ENCODE results near the gene TNIK.

TNIK gene

GRCh38 chr3:171181907-171182690, 278.1 kb downstream of the TNIK start:
- no peak for DNase-seq

- DNase-seq = no peak
Observed at GRCh38 chr3:171178714-171179113, 281.5 kb downstream of the TNIK start.

GRCh38 chr3:171177553-171177952, 282.7 kb downstream of the TNIK start:
- DNase-seq = no peak

- no peak for DNase-seq
Observed at GRCh38 chr3:171177056-171177455, 283.1 kb downstream of the TNIK start.

GRCh38 chr3:171176244-171176933, 283.8 kb downstream of the TNIK start:
- DNase-seq = peak; percentile 81

GRCh38 chr3:171175741-171176234, 284.4 kb downstream of the TNIK start:
- DNase-seq = no peak

GRCh38 chr3:171173736-171174135, 286.5 kb downstream of the TNIK start:
- peak; percentile 16 for DNase-seq

GRCh38 chr3:171172070-171172469, 288.1 kb downstream of the TNIK start:
- DNase-seq = no peak

- no peak for DNase-seq
Observed at GRCh38 chr3:171169866-171170265, 290.3 kb downstream of the TNIK start.

GRCh38 chr3:171169443-171169842, 290.8 kb downstream of the TNIK start:
- DNase-seq = no peak

GRCh38 chr3:171168551-171168950, 291.7 kb downstream of the TNIK start:
- no peak for DNase-seq

GRCh38 chr3:171168086-171168485, 292.1 kb downstream of the TNIK start:
- no peak for DNase-seq

GRCh38 chr3:171165983-171166382, 294.2 kb downstream of the TNIK start:
- no peak for DNase-seq

- no peak for DNase-seq
Observed at GRCh38 chr3:171165499-171165921, 294.7 kb downstream of the TNIK start.

- no peak for DNase-seq
Observed at GRCh38 chr3:171164067-171164465, 296.1 kb downstream of the TNIK start.

- DNase-seq = no peak
Observed at GRCh38 chr3:171163101-171164066, 296.8 kb downstream of the TNIK start.

- DNase-seq = no peak
Observed at GRCh38 chr3:171160325-171160724, 299.9 kb downstream of the TNIK start.

- no peak for DNase-seq
Observed at GRCh38 chr3:171159822-171160157, 300.4 kb downstream of the TNIK start.

GRCh38 chr3:171159024-171159821, 301.0 kb downstream of the TNIK start:
- no peak for DNase-seq

GRCh38 chr3:171157980-171158379, 302.2 kb downstream of the TNIK start:
- DNase-seq = no peak

- no peak for DNase-seq
Observed at GRCh38 chr3:171157286-171157685, 302.9 kb downstream of the TNIK start.

GRCh38 chr3:171156401-171157010, 303.7 kb downstream of the TNIK start:
- no peak for DNase-seq
